ENCODE data around the gene PRRC2C.

DNA sequence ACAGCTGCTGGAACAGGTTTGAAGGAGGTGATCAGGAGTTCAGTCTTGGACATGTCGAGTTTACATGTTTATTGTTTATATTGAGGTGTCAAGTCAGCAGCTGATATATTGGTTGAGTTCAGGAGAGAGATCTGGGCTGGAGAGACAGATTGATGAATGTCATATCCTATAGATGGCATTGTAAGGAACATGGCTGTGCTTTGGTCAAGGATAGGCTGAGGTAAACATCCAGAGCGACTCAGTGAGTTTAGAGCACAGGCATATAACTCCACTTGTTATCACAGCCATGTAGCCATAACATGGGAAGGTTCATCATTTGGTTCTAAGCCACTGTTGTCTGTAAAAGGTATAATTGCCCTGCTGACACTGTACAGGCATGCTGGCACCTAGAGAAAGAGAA, 131.3 kb downstream of the PRRC2C start:
- TF ChIP-seq POLR2AphosphoS5 (IDR thresholded peaks at IDR 0.05; ENCODE audit: low read depth, low read length) (no peak), SIN3A (IDR thresholded peaks at IDR 0.05; ENCODE audit: borderline replicate concordance, insufficient read depth, low read length) (no peak), REST (IDR thresholded peaks at IDR 0.05; ENCODE audit: insufficient read depth in 1 of 2, low read depth in 2 of 2, low read length in 2 of 2) (no peak), TAF1 (IDR thresholded peaks at IDR 0.05; ENCODE audit: borderline replicate concordance, insufficient read depth, low read length) (no peak), FOXP2 (optimal IDR thresholded peaks at IDR 0.05; ENCODE audit: borderline replicate concordance, extremely low read depth, extremely low read length, insufficient read depth) (no peak)

All from PFSK-1 (cell line).